Measurements from ENCODE around the gene B3GNT3. TPM values are rescaled to one million over a fixed set of nuclear protein-coding genes. Genes with fewer than 3 reads are reported as not detected.

B3GNT3 gene
- total RNA-seq, 4 donors from 2014 or later, result 0.78 to 1.3 TPM; not detected in 2

DNA sequence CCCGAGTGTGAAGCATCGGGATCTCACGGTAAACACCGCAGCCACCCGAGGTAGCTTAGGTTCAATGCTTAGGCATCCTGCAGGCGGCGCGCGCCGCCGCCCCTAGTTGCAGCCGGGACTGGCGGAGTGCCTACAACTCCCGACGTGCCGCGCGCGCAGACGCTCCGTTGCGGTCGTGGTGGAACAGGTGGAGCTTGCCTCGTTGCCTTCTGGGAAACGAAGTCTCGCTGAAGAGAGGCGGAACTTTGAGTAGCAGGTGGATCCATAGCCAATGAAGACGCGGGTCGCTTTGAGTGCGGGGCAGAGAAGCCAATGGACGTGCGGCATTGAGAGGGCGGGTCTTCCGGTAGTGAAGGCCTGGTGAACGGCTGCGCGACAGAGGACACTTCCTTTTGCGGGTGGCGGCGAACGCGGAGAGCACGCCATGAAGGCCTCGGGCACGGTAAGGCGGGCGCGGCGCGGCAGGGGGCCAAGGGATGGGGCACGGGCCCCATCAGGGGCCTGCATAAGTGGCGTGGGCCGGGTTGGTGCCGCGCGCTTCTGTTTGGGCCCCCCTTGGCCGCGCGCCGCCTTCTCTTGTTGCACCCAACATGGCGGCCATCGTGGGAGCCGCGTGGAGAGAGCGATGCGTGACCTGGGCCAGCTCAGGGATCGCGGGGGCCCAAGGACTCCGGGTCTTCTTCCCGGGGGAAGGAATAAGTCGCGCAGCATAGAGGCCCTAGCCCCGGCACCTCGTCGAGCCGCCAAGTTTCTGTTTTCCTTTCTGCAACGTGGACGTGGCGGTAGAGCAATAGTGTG lies 64.8 kb downstream of the B3GNT3 start, which contains the start of gene RPL18A:
Gene RPL18A, plus strand, starts transcription at position 378 of the 798 bp plus-strand sequence. Its CDS starts 47 bp downstream, at position 425.
- DNase-seq, result peak; percentile 99
- Histone ChIP-seq H3K4me3 (replicated peaks in 1 of 3) (peak within 1 kb of the TSS; percentile 55 to 92 (median 80)), H3K27ac (peak within 1 kb of the TSS; percentile 72 to 94 (median 84)), H3K27me3 (no peaks in the 10 kb centered on the region), H3K9me3 (no peaks in the 10 kb centered on the region), H3K36me3 (peaks cover 24 to 30% of the 10 kb centered on the region in 2 donors), H3K4me1 (peaks cover 42 to 43% of the 10 kb centered on the region in 2 donors)
- 0% methylated on average over 13 to 26 of the region's 80 CpGs for WGBS, 2 donors
- peak; percentile 80 to 97 for TF ChIP-seq POLR2A (IDR thresholded peaks at IDR 0.05)
- TF ChIP-seq, protein P1, sequence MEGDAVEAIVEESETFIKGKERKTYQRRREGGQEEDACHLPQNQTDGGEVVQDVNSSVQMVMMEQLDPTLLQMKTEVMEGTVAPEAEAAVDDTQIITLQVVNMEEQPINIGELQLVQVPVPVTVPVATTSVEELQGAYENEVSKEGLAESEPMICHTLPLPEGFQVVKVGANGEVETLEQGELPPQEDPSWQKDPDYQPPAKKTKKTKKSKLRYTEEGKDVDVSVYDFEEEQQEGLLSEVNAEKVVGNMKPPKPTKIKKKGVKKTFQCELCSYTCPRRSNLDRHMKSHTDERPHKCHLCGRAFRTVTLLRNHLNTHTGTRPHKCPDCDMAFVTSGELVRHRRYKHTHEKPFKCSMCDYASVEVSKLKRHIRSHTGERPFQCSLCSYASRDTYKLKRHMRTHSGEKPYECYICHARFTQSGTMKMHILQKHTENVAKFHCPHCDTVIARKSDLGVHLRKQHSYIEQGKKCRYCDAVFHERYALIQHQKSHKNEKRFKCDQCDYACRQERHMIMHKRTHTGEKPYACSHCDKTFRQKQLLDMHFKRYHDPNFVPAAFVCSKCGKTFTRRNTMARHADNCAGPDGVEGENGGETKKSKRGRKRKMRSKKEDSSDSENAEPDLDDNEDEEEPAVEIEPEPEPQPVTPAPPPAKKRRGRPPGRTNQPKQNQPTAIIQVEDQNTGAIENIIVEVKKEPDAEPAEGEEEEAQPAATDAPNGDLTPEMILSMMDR (IDR thresholded peaks at IDR 0.05), result peak; percentile 21 to 97 (median 83)
- intact Hi-C loops (cut with DNase I), result loop anchor here (2.0 to 5.0 kb wide), 4 partner anchors 73 to 198 kb away; partner anchors contain the start of gene CCDC124

- Histone ChIP-seq H3K4me1 (peaks cover 46 to 48% of the 10 kb centered on the region in 2 donors), H3K36me3 (peaks cover 24 to 30% of the 10 kb centered on the region in 2 donors), H3K9me3 (no peaks in the 10 kb centered on the region), H3K4me3 (replicated peaks in 1 of 3) (peak overlapping the region; percentile 55 to 92 (median 80)), H3K27ac (peak overlapping the region; percentile 72 to 94 (median 84)), H3K27me3 (no peaks in the 10 kb centered on the region)
- TF ChIP-seq, protein P1 (IDR thresholded peaks at IDR 0.05), result no peak
- no peak for TF ChIP-seq POLR2A (IDR thresholded peaks at IDR 0.05)
- no peak for DNase-seq
- 0 to 3% methylated on average over 22 of the region's 22 CpGs for WGBS, 2 donors
- intact Hi-C loops (cut with DNase I), result loop anchor here (5.0 kb wide), 2 partner anchors 137 to 197 kb away; no protein-coding TSS in a partner anchor
Measured at GRCh38 chr19:17860331-17860992, 65.5 kb downstream of the B3GNT3 start.

- Histone ChIP-seq H3K4me1 (peaks cover 46 to 53% of the 10 kb centered on the region in 2 donors), H3K9me3 (no peaks in the 10 kb centered on the region), H3K27ac (peak overlapping the region in 2 of 3 donors; percentile 84 to 94), H3K4me3 (replicated peaks in 1 of 3) (peak overlapping the region in 2 of 3 donors; percentile 80 to 92), H3K36me3 (peaks cover 24 to 30% of the 10 kb centered on the region in 2 donors), H3K27me3 (no peaks in the 10 kb centered on the region)
- DNase-seq, result no peak
- WGBS, 2 donors, result 50 to 53% methylated on average over 7 of the region's 7 CpGs
- intact Hi-C loops (cut with DNase I), result loop anchor here (5.0 kb wide), 2 partner anchors 136 to 196 kb away; no protein-coding TSS in a partner anchor
- TF ChIP-seq POLR2A (IDR thresholded peaks at IDR 0.05), result no peak
- TF ChIP-seq, protein P1 (IDR thresholded peaks at IDR 0.05), result no peak
Measured at GRCh38 chr19:17860993-17861360, 66.0 kb downstream of the B3GNT3 start.

- Histone ChIP-seq H3K27me3 (no peaks in the 10 kb centered on the region), H3K27ac (peak overlapping the region; percentile 63 to 85 (median 84)), H3K36me3 (peaks cover 24 to 30% of the 10 kb centered on the region in 2 donors), H3K4me3 (replicated peaks in 1 of 3) (no peak overlapping the region), H3K9me3 (no peaks in the 10 kb centered on the region), H3K4me1 (peaks cover 48 to 61% of the 10 kb centered on the region in 2 donors)
- intact Hi-C loops (cut with DNase I), result loop anchor here (5.0 kb wide), 2 partner anchors 136 to 196 kb away; no protein-coding TSS in a partner anchor
- no peak for DNase-seq
- TF ChIP-seq, protein P1 (IDR thresholded peaks at IDR 0.05), result no peak
- TF ChIP-seq POLR2A (IDR thresholded peaks at IDR 0.05), result no peak
- WGBS, 2 donors, result 78 to 86% methylated on average over 15 to 22 of the region's 23 CpGs
Measured at GRCh38 chr19:17861542-17862402, 66.8 kb downstream of the B3GNT3 start.

All from thyroid gland (tissue), 4 donors.